Activated naive CD4-positive, alpha-beta T cell (primary cell): ENCODE data around the gene BTBD16.

Source experiments
- DNase-seq, 4 experiments: peaks; one replicate each; lab custom pipeline; 2025; lab: John Stamatoyannopoulos, UW

BTBD16 gene

DNA sequence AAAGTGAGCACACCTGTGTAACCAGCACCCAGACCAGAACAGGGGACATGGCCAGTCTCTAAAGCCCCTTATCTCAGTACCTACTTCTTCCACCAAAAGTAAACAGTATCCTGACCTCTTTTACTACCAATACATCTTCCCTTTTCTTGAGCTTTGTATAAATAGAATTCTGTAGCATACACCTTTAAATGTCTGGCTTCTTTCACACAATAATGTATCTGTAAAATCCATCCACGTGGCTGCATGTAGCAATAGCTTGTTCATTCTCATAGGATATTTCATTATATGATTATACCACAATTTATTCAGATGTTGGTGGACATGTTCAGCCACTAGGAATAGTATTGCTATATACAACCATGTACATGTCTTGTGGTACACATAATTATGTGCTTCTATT is 40.6 kb downstream of the BTBD16 start:
- no peak for DNase-seq

DNA sequence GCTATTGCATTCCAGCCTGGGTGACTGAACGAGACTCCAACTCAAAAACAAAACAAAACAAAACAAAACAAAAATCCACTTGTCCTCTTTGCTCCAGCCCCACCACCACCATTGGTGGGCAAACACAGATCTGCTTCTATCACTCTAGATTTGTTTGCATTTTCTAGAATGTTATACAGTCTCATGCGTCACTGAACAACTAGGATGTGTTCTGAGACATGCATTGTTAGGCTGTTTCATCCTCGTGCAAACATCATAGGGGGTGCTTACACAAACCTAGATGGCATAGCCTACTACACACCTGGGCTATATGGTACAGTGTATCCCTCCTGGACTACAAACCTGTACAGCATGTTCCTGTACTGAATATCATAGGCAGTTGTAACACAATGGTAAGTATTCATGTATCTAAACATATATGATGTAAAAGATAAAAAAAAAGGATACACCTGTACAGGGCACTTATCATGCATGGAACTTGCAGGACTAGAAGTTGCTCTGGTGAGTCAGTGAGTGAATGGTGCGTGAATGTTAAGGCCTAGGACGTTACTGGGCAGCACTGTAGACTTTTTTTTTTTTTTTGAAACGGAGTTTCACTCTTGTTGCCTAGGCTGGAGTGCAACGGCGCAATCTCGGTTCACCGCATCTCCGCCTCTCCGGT is 45.3 kb downstream of the BTBD16 start:
- DNase-seq, result no peak

DNA sequence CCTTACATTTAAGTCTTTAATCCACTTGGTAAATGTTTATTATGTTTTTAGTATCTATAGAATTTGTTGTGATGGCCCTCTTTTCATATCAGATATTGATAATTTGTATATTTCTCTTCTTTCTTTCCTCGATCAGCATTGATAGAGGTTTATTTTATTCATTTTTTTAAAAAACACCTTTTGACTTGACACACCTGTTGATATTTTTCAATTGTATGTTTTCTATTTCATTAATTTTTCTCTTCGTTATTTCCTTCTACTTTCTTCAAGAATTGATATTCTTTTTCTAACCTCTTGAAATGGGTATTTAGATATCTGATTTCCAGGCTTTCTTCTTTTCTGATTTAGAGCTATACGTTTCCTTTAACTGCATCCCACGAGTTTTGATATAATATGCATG is 50.9 kb downstream of the BTBD16 start:
- no peak for DNase-seq

DNA sequence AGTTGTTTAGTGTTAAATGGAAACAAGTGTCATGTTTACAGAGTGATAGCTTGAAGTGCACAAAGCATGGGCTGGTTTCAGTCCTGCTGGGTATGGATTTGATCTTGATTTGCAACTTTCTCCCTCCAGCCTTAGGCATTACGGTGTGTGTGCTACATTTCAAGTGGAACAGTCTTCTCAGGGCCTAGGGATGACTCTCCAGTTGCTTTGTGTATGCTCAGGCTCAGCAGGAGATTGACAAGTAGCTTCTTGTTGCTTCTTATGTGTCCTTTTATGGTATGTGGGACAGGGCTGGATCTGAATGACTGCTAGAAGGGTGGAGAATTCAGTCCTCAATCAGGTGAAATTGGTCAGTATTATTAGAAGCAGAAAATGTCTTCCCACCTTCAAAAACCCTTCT is 52.1 kb downstream of the BTBD16 start:
- no peak for DNase-seq

DNA sequence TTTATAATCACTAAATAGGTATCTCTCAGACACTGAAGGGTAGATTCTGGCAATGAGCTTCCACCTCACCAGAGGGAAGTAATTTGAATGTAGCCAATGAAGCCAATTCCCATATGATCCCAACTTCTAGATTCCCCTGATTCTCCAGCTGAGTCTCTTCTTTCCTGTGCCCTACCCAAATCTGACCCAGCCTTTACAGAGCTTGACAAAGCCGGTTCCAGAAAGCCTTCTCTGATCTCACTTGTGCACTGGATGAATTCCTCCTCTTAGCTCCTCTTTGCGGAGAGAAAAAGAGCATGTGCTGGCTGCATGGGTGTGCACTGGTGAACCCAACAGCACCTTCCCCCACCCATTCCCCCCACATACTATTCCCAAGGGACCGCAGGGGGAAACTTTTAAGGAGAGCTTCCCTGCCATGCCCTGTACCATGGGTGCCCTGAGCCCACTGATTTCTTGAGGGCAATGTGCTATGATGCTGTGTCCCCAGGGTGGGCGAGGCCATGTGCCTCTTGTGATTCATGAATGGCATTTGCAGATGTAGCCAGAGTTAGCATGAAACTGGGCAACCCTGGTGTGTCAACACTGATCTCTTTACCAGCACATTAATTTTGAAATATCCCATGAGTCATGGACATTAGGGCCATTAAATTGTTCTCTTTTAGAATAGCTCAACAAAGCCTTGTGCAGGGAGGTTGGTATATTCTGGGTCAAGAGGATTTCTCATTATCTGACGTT is 53.0 kb downstream of the BTBD16 start:
- DNase-seq, result no peak

DNA sequence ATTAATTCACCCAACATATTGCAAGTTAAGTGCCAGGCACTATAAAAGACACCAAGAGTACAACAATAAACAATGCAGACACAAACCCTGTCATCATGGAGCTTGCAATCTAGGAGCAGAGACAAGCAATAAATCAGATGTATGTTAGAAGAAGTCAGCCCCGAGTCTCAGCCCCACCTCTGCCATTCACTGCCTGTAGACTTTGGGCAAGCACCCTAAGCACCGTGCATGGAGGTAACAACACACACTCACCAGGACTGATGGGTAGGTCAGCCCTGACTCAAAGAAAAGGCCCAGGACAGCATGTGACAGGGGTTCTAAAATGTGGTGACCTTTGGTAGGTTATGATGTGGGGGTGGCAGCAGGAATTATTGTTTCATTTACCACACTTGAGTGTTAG is 54.1 kb downstream of the BTBD16 start:
- no peak for DNase-seq

DNA sequence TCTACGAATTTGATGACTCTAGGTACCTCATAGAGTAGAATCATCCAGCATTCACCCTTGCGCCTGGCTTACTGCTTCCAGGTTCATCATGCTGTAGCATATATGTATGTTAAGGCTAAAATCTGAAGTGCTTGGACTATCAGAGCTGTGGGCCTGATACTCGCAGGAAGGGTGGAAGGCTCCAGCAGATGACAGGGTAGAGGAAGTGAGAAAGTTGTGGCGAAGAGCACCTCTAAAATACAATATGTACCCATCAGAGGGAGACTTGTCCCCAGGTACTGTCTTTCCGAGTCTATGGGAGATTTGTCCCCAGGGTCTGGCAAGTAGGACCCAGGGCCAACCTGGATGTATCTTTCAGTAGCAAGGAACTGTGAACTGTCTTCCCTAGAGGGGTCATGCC is 55.3 kb downstream of the BTBD16 start:
- no peak for DNase-seq

DNA sequence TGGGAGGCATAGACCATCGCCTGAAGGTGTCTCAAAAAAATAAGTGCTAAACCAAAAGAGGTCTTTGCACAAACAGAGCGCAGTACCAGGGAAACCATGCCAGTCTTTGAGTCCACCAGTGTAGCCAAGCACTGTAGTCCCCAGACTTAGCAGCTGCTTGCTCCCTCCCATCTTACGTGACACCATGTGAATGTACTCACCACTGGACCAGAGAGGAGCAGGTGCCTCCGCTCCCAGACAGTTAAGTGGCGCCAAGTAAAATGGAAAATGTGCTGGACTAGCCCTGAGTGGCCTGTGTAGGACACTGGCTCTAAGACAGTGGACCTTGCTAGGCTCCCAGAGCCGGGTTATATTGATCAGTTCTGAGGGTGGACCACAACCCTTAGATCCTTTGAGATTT is 55.7 kb downstream of the BTBD16 start:
- DNase-seq, result no peak

DNA sequence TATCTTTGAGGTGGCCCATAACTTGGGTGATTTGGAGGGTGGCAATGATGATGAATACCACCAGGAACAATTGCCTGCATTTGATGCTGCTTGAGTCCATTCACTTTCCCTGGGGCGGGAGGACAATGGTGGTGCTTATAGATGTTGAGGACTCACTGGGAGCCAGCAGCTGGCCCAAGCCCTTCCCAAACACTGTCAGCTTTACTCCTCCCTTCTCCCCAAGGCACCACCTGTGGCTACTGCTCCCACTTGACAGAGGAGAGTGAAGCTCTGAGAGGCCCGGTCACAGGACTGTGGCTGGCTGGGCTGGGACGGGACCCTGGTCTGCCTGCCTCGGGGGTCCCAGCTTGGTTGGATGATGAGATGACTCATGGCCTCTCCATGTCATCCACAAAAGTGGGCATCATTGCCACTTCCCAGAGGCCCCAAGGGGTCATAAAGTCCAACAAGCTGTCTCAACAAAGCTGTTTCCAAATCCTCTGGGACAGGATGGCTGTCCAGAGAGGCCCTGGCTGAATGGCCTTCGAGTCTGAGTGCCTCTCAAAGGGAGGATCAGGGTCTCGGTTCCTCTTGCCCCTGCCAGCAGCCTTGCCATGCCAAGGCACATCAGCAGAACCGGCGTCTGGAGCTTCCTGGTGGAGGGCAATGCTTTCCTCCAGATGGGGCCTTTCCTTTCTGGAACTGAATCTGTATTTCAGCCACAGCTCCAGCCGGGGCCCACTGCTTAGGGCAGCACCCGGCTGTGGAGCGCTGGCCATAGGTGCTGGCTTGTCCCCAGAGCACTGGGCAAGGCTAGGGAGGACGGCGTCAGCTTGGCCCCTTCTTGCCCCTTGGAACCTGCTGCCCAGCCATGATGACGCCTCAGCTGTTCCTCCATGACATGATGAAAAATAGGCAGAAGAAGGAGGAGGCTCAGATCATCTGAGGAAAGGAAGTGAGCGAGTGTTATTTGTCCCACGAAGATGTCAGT is 56.4 kb downstream of the BTBD16 start:
- no peak for DNase-seq

DNA sequence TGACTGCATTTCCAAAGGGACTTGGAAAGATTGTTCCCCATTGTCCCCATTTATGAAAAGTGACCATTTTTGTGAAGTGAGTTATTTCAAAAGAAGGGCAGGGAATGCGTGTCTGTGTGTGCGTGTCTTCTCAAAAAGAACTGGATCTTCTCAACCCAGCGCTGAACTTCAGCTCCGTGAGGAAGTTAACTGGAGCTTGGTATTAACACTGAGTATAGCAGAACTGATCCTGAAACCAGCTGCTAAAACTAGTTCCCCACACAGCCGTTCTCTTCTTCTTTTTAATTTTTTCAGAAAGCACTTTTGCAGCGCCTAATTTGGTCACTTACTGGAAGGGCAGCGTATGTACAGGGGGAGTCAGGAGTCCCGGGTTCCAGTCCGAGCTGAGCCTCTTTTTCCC is 57.6 kb downstream of the BTBD16 start:
- DNase-seq, result no peak

DNA sequence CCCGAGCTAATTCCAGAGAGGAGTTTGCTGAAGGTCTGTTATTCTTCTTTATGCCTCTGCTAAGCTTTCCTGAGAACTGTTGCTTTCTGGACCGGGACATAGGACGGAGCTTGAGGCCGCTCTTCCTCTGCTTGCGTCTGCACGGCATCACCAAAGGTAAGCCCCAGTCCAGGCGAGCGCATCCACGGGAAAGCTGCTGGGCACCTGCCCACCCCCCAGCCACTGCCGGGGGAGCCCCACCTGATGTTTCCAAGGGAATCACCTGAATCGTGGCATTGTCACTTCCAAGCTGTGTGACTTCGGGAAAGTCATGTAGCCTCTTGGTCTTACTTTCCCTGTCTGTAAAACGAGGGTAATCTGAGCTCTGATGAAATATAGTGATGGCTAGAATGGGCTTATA is 58.3 kb downstream of the BTBD16 start:
- no peak for DNase-seq

DNA sequence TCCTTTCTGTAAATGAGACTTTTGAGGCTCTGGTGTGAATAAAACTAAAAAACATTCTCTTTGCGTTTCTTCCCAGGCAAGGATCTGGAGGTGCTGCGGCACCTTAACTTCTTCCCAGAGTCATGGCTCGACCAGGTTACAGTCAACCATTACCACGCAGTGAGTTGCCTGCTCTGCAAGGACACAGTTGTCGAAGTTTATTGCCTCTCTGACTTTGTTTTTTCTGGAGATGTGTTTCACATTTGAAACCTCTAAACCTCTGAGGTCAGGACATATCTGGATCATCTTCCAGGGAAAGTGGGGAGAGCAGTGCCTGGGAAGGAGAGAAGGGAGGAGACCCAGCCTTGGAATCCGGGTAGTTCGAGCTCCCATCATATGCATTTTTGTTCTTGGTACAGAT is 60.0 kb downstream of the BTBD16 start:
- no peak for DNase-seq

DNA sequence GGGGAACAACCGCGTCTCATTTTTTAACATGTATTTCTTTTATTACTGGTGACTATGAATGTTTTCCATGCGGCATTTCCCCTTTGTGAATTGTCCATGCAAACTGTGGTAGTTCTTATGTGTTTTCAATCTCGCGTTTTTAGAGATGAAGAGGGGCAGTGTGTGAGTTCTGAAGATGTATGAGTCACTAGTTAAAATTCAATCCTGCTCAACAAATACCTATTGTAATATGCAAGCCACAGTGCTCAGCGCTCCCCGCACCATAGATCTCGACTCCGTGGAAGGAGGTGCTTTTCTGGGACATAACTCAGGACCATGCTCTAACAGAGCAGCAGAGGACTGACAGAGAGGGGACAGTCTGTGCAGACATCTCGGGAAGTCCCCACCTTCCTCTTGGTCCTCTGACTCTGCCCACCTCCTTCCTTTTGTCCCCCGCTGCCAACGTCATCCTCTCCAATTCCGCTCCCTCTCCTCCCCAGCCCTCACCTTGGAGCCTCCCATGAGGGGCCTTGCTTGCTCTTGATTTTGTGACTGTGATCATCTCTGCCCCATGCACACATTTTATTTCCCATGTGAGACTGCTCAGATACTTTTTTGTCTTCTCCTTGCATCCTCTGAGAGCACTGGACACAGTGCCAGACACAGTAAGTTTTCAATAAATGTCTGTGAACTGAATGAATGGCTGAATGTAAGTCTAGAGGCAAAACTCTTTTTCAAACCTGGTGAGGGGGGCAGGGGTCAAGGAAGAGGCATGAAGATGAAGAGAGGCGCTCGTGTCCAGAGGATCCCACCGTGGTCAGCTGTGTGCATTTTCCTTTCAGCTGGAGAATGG is 60.7 kb downstream of the BTBD16 start:
- DNase-seq, result no peak

DNA sequence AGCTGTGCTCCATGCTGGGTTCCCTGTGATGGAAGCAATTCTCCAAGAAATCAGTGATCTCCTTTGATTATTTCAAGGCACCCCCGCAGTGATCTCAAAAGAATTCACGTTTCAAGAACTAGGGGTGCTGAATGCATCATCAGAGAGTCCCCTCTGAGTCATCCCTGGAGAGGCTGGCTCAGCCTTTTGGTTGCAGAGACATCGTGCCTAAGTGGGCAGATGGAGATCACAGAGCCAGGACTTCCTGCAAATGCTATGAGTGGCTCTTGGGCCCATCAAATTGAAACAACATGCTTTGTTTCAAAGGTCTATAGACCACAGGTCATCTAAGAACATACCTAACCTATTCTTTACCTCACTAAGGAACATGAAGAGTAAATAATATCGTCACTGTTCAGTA is 61.9 kb downstream of the BTBD16 start:
- DNase-seq, result no peak

DNA sequence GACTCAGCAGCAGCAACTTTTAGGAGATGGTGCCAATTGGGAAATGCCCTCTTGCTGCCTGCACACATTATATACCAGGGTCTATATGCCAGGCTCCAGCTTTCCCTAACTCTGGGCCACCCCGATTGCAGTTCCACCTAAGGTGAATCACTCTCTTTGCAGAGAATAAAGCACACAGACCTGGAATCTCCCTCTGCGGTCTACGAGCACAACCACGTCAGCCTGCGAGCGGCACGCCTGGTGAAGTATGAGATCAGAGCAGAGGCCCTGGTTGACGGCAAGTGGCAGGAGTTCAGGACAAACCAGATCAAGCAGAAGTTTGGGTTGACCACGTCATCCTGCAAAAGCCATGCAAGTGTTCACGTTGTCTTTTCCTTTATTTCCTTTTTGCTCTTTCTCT is 65.2 kb downstream of the BTBD16 start:
- DNase-seq, result no peak

DNA sequence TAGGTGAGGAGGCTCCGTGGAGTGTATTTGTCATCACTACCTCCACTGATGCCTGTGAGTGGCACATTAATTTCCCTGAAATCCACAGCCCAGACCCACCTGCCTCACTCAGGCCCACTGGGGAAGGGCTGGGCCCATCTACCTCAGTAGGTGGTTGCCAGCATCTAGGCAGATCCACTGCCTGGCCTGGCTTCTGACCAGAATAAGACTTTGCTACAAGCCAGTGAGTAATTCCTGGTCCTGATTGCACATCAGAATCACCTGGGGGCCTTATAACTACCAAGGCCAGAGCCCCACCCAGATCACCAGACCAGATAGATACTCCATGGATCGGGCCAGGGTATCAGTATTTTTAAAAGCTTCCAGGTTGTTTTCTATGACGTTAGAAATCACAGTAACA is 65.9 kb downstream of the BTBD16 start:
- DNase-seq, result no peak

DNA sequence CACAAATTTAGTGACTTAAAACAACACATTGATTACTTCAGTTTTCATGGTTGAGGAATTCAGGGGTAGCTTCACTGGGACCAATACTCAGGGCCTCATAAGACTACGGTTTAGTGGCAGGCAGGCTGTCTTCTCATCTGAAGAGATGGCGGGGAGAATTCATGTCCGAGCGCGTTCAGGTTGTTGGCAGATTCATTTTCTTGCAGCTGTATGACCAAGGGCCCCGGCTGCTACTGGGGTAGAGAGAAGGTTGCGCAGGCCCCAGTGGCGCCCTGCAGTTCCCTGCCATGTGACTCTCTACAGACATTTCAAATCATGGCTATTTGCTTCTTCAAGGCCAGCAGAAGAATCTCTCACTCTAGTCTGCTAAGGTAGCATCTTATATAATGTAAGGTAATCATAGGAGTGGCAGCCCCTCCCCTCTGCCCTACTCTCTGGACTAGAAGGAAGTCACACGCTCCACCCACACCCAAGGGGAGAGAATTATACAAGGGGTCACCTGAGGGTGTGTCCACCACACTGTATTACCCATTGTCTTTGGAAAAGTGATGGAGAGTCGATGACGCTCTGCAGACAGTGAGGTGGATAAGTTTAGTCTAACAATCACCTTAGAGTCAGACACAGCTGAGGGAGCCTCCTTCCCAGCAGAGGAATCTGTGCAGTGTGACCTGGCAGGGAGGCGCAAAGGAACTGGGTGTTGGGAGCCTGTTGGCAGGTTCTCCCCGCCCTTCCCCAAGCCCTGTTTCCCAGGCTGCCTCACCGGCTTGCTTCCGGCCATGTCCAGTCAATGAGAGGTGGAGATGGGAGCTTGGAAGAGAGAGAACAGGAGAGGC is 67.7 kb downstream of the BTBD16 start:
- DNase-seq, result no peak

DNA sequence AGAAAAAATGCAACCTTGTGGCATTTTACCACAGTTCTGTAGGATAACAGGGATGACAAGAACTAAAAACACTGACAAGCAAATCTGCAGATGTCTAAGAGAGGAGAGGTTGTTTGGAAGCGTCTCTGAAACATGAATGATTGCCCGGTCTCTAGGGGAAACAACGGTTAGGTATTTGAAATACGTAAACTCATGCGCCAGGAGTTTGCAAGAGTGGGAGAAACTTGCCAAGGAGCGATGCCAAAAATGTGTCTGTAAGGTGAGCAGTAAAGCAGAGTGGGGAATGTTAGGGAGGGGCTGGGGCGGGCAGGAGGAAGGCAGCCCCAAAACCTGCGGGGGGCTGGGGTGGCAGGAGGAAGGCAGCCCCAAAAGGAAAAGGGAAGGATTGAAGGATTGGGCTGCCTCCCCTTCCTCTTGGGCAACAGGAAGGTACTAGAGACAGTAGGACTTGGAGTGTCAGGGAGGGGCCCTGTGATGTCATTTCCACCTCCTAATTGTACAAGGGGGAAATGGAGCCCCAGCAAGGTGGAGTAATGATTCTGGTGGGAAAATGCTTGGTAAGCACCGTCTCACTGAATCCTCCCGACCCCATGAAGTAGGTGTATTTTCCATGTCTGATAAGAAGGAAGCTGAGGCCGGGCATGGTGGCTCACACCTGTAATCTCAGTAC is 70.2 kb downstream of the BTBD16 start:
- DNase-seq, result no peak

DNA sequence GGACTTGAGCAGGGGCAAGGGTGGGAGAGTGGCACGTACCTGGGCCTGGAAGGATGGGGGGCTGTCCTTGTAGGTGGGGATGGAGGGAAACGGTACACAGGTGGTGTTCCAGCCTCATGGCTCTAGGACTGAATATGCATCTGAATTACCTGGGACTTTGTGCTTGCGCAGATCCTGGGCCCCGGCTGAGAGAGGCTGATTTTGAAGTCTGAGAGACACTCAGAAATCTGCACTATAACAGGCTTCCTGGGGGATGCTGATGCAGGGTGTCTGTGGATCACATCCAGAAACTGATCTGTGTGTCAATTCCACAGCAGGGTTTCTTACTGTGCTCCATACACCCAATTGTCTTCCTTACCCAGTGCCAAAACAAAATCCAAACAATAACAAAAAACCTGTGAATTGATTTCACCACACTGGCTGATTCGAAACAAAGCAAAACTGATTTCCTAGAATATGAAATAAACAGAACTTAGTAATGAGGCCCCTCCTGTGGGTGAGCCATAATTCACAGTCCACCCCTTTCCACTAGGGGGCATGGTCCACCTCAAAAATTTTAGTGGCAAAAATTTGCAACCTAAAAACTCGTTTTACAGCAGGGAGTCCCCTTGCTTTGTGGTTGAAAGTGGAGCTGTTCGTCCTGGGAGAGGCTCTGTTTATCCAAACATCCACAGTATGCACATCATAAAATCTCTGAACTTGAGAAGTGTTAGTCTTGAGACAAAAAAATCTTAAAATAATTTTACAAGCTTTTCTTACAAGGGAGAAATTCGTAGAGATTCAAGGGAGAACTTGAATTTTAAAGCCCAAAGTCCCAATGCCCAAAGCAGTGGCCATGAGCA is 71.4 kb downstream of the BTBD16 start:
- peak; percentile 3 to 47 (median 25) for DNase-seq
